GM21390 (cell line): ENCODE results near the gene SEPTIN3.

Source experiments
- ATAC-seq: cut with Tn5 transposase; IDR thresholded peaks from one replicate; pipeline ENCODE4 v1.9.1; 2021; ENCODE audit not compliant: unreplicated experiment

The SEPTIN3 gene

GRCh38 chr22:42007922-42008321 is 38.7 kb downstream of the SEPTIN3 start:
- ATAC-seq: no peak

- ATAC-seq: no peak
These were observed 41.5 kb downstream of the SEPTIN3 start for GRCh38 chr22:42010778-42011177.

GRCh38 chr22:42013385-42013784 is 44.1 kb downstream of the SEPTIN3 start:
- ATAC-seq: no peak

- no peak for ATAC-seq
These were observed 46.9 kb downstream of the SEPTIN3 start for GRCh38 chr22:42016111-42016510.

GRCh38 chr22:42018224-42018623 is 49.0 kb downstream of the SEPTIN3 start:
- no peak for ATAC-seq
